GM20431 (cell line): ENCODE data around the gene SEMA4A.
"Not testable (repeated sequence)": the region's sequence is repeated elsewhere in the genome, so short reads cannot be mapped to it uniquely, and the experiment has no call there.

Experiments used
- in situ Hi-C: fragments of 300-500 bp; cut with MseI, MboI; formaldehyde crosslinking; loops from one replicate; pipeline ENCODE4 v1.15.0; 2020; ENCODE audit warnings: low sequenced_read_pairs; ENCODE audit not compliant: unreplicated experiment

SEMA4A gene

DNA sequence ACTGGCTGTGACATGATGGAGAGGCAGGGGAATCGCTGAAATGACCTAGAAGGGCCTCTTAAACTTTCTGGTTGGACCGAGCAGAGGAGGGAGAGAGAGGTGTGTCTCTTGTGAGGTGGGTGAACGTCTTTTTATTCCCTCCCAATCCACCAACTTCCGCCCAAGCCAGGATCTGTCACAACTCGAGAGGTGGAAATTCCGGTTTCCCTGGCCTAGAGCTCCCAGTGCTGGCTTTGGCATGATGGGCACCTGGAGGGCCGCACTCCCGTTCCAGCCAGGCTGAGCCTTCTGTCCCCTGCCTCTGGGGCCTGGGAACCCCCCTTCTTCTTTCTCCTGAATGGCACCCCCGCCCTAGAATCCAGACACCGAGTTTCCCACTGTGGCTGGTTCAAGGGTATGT lies at the start of gene SEMA4A:
Gene SEMA4A, plus strand, starts transcription at position 224 of the 400 bp plus-strand sequence. CDS start 994 bp downstream, outside the sequence.
- in situ Hi-C loops = no loop called here

DNA sequence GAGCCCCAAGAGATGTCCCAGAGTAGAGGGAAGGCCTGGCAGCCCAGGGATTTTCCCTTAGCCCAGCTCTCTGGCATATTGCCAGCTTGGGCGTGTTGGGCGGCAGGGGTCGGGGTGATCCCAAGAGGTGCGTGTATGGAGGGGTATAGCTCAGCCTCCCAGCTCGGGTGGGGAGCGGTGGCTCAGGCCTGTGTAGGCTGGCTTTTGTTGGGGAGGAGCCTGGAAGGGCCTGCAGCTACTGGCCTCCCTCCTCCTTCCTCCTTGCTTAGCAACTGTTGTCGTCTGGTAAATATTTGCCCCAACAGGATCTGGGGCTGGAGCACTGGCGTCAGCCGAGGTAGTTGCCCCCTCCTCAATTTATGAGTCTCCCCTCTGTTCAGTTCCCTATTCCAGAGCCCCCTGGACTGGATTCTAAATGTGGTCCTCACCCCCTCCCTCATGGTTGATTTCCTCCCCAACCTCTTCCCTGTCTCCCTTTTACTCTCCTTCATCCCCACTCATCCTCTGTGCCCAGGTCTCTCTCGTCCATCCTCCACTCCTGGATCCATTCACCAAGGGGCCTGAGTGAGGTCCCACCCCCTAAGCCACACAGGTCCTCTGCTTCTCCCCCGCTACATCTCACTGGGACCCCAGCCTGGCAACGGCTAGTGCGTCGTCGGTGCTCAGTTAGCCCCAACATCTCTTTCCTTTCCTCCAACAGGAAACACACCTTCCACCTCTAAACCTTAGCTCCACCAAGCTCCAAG lies 49.1 kb upstream of the SEMA4A start:
- in situ Hi-C loops = no loop called here

DNA sequence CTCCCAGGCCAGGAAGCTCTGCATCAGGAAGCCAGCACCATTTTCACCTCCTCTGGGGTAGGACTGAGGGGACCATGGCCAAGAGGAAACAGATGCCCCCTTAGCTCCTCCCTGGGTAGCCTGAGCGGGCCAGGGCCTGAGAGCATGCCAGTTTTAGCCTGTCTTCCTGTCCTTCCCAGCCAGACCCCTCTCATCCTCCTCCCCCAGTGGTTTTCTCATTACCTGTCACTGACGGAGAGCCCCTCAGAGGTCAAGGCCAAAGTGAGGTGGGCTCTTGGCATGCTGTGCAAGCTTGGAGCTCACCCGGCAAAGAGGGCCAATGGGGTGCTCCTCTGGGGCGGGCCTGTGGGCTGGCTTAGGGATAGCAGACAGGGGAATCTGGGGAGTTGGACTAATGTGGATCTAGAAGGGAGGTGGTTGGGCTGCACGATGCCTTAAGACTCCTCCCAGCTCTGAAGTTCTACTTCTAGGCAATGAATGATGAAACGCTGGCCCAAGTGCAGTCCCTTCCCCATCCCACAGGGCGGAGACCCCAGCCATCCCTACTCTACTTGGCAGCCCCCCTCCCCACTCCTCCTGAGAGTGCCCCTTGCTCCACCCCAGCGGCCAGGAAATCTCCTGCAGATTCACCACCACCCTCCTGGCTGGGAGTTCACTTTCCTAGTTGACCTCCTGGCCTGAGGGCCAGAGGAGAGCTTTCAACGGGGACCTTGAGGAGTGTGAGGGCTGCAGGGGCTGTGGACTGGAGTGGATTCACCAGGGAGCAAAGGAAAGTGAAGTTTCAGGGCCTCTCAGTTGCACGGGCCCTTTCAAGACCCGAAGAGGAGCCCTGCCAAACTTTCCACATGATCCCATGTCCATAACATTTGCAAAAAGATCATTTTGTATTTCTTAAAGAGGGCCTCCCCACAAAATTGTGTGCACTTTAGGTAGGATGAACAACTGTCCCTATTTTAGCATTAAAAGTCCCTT lies 48.2 kb upstream of the SEMA4A start:
- in situ Hi-C loops = no loop called here

- in situ Hi-C loops = no loop called here
Observed at GRCh38 chr1:156106624-156107488, 46.5 kb upstream of the SEMA4A start.

- in situ Hi-C loops = no loop called here
Observed at GRCh38 chr1:156108057-156108456, 45.3 kb upstream of the SEMA4A start.

DNA sequence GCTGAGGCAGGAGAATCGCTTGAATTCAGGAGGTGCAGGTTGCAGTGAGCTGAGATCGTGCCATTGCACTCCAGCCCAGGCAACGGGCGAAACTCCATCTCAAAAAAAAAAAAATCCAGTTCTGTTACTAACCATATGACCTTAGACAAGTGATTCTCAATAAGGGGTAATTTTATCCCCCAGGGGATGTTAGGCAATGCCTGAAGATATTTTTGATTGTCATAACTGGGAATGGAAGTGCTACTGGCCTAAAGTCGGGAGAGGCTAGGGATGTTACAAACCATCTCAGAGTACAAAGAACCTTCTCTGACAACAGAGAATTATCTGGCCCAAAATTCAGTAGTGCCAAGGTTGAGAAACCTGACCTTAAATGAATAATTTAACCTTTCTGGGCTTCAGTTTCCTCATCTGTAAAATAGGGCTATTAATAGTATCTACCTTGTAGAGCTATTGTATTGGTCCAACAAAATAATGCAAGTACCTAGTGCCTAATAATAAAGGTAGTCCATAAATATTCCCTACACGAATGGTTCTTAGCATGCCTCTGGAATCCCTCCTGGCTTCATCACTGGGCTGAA lies 44.6 kb upstream of the SEMA4A start:
- in situ Hi-C loops = no loop called here

GRCh38 chr1:156110252-156110651 lies 43.1 kb upstream of the SEMA4A start:
- in situ Hi-C loops = no loop called here

- in situ Hi-C loops = no loop called here
Observed at GRCh38 chr1:156111355-156111962, 41.9 kb upstream of the SEMA4A start.

DNA sequence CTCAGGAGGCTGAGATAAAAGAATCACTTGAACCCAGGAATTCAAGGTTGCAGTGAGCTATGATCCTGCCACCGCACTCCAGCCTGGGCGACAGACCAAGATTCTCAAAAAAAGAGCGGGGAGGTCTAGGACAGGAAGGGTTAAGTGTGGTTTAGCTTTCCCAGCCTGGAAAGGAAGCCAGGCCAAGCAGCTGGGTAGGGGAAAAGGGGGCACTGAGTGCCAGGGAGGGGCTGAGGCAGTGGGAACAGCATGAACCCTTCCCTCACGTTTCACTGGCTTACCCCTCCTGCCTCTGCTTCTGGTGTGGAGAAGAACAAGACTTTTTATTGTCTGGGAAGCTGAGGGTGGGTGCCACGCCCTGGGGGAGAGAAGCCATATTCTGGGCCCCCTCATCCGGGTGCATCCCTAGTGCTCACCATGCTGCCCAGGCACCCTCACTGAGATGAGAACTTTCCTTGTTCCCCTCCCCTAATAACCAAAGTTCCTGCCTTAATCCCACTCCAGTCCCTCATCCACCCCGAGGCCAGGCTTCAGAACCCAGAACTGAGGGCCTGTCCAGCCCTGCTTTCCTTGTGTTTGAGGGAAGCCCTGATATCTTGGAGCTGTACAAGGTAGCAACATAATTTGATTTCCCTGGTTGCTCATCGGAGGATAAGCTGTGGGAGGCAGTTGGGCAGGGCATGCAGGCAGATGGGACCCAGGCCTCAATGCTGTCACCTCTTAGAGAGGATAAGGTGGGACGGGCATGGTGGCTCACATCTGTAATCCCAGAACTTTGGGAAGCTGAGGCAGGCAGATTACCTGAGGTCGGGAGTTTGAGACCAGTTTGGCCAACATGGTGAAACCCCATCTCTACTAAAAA lies 40.9 kb upstream of the SEMA4A start:
- in situ Hi-C loops = no loop called here

- in situ Hi-C loops = no loop called here
Observed at GRCh38 chr1:156113282-156113950, 40.0 kb upstream of the SEMA4A start.

DNA sequence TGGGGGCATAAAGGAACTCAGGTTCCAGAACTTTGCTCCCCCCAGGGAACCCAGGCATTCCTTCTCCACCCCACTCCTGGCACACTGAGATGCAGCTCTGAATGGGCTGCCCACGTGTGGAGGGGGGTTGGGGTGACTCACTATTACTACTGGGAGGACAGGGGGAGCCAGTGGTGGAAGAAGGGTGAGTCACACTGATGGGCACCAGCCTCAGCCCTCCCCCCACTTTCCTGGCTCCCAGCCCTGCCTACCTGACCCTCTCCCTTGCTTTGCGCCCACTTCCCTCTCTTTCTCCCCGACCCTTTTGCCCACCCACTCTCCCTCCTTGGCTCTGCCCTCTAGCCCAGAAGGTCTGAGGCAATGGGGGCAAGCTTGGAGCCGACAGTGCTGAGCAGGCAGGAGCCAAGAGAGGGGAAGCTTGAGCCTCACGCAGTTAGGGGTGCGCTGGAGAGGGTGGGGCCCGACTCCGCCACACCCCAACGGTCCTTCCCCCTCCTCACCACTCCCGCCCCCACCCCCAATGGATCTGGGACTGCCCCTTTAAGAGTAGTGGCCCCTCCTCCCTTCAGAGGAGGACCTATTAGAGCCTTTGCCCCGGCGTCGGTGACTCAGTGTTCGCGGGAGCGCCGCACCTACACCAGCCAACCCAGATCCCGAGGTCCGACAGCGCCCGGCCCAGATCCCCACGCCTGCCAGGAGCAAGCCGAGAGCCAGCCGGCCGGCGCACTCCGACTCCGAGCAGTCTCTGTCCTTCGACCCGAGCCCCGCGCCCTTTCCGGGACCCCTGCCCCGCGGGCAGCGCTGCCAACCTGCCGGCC lies 39.1 kb upstream of the SEMA4A start, which contains the start of gene LMNA:
Gene LMNA, plus strand, starts transcription at position 611 of the 818 bp plus-strand sequence. CDS start 208 bp downstream, outside the sequence.
- in situ Hi-C loops = no loop called here

- in situ Hi-C loops = no loop called here
Observed at GRCh38 chr1:156114919-156115513, 38.4 kb upstream of the SEMA4A start.

DNA sequence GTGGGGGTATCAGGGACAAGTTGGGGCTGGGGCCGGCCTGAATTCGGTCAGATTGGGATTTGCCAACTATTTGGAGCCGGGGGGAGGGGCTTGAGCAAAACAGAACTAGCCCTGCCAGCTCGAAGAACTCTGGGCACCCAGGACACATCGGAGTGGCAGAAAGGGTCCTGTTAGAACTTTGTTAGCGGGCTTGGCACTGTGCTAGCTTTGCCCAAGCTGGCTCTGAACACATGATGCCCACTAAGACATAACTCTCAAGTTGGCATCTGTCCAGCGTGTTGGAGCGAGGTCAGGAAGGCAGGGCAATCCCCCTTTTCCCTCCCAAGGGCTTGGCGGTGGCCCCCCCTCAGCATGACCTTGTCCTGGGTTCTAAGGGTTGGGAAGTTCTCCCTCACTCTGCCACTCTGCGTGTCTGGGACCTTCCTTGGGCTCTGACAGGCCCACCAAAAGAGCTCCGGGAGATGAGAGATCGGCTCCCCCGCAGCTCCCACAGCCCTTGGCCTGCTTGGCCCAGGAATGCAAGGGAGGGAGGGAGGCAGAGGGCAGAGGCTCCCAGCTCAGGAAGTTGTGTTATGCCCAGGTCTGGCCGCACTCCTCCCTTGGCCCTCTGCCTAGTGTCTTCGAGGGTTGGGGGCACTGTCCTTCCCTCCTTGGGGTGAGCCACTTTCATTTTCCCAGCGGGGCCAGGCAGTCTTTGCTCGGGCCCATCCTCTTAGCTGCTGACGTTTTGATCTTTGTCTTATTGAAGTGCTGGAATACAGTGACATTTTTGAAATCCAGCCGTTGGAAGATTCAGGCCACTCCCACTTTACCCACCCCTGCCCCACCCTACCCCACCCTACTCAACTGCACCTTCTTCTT lies 37.6 kb upstream of the SEMA4A start:
- in situ Hi-C loops = no loop called here

GRCh38 chr1:156116731-156117130 lies 36.7 kb upstream of the SEMA4A start:
- in situ Hi-C loops = not testable (repeated sequence)

- in situ Hi-C loops = no loop called here
Observed at GRCh38 chr1:156117414-156118176, 35.8 kb upstream of the SEMA4A start.
